Stimulated activated CD4-positive, alpha-beta T cell treated with anti-CD3 and anti-CD28 coated beads, Interleukin-2, amount 100 ng/mL, for 24 hours (primary cell): ENCODE measurements around the gene TBC1D19.
"Not testable (repeated sequence)": the region's sequence is repeated elsewhere in the genome, so short reads cannot be mapped to it uniquely, and the experiment has no call there.

Source experiments
- DNase-seq, 2 donors: peaks; one replicate each; pipeline ENCODE4 v3.0.0-alpha.2; 2020

TBC1D19 gene

DNA sequence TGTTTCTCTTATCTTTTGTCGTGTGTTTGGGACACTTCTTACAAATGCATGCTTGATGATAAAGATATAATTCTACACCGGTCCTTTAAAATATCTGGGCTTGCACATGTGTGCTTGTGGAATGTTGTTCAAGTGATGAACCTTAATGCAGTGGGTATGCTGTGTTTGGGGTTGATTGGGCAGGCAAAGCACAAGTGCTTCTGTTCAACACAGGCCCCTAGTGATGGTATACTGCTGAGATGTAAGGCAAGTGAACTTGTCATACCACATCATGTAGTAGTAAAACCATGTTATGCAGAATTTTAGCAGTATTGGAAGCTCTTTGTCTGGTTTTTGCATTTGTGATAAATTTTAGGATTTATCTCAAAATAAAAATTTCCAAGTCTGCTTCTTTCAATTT is 23.9 kb downstream of the TBC1D19 start:
- no peak for DNase-seq

DNA sequence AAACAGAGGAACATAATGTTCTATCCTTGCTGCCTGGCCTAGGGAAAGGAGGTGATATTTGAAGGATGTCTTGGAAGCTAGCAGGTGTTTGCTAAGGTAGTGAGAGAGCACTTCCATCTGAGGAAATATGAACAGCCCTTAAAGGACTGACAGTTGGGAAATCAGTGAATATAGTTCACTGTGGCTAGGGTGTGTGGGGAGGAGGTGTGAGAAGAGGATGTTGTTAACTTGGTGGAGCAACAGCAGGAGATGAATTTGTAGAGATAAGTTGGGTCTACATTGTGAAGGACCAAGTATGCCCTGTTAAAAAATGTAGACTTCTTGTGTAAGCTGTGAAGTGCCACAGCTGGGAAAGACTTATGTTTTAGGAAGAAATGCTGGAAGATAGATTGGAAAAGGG is 25.5 kb downstream of the TBC1D19 start:
- DNase-seq, result no peak

DNA sequence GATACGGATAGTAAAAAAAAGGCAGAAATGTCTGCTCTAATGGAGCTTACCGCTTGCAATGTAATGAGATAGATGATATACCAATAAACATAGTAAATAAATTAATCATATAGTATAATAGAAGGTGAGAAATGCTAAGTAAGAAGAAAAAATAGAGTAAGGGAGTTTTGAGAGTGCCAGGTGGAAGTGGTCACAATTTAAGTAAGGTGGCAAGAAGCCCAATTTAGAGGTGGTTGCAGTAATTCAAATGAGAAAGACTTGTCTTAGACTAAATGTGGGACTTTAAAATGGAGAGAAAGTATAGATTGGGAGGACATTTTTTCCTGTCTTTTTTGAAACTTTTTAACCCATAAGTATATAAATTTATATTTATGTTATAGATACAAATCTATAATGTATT is 26.0 kb downstream of the TBC1D19 start:
- DNase-seq, result no peak

- no peak for DNase-seq
Observed at GRCh38 chr4:26611372-26611771, 27.5 kb downstream of the TBC1D19 start.

DNA sequence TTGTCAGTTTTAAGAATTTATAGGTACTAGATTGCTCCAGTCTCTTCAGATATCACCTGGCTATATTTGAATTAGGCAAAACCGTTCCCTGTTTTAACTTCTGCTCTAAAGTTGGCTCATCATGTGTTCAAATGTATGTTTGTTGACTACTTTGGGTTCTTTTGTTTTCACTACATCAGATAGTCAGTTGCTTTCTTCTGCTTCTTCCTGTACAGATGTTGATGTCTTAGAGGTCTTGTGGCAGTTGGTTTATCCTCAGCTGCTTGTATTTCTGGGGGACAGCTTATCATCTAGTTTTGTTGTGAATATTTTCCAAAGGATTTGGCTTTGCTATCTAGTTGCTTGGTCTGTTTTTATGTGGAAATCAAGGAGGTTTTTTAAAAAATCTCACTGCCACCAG is 28.0 kb downstream of the TBC1D19 start:
- DNase-seq, result no peak

- DNase-seq, result no peak
Observed at GRCh38 chr4:26613237-26613636, 29.4 kb downstream of the TBC1D19 start.

GRCh38 chr4:26613735-26614134 is 29.9 kb downstream of the TBC1D19 start:
- DNase-seq, result no peak

GRCh38 chr4:26619784-26620183 is 35.9 kb downstream of the TBC1D19 start:
- no peak for DNase-seq

- DNase-seq, result no peak
Observed at GRCh38 chr4:26621366-26621765, 37.5 kb downstream of the TBC1D19 start.

DNA sequence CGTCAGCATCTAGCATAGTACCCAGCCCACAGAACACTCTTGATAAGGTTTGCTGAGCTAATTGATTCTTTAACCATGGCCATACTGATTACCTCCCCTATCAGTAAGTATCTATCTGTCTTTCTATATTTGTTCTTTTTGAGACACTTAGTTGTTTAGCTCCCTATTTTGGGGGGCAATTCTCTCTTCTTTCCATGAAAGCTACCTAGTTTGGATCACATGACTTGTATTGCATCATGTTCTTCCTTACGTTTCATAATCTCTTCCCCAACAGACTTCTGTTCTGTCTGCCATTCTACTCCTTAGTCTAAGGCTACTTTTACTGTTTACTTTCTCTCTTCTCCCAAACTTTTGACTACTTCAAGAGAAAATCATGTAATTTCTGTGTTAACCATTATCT is 39.0 kb downstream of the TBC1D19 start:
- DNase-seq, result no peak

GRCh38 chr4:26626658-26627057 is 42.8 kb downstream of the TBC1D19 start:
- DNase-seq, result not testable (repeated sequence)

DNA sequence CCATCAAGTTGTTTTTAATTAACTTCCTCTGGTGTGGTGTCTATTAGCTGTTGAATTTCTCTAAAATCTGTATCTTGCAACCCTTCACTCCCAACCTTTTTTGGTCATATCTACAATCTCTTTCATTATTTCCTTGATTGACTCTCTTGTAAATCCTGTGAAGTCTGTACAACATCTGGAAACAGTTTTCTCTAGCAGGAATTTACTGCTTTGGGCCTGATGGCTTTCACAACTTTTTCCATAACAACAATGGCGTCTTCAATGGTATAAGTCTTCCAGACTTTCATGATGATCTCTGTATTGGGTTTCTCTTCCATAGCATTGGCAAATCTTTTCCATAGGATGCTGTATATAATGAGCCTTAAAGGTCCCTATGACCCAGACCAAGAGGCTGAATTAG is 49.0 kb downstream of the TBC1D19 start:
- no peak for DNase-seq

- no peak for DNase-seq
Observed at GRCh38 chr4:26634237-26634636, 50.4 kb downstream of the TBC1D19 start.

DNA sequence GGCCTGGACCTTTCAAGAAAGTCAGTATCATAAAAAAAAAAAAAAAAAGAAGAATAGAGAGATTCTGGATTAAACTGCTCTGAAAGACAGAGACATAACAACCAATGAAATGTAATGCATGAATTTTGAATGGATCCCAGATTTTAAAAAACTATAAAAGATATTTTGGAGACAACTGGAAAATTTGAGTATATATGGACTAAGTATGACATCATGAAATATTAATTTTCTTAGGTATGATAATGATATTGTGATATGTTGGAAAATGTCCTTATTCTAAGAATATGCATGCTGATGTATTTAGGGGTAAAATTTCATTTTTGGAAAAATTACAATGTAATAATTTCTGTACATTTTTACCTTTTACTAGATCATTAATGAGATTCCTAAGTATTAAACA is 52.6 kb downstream of the TBC1D19 start:
- no peak for DNase-seq

DNA sequence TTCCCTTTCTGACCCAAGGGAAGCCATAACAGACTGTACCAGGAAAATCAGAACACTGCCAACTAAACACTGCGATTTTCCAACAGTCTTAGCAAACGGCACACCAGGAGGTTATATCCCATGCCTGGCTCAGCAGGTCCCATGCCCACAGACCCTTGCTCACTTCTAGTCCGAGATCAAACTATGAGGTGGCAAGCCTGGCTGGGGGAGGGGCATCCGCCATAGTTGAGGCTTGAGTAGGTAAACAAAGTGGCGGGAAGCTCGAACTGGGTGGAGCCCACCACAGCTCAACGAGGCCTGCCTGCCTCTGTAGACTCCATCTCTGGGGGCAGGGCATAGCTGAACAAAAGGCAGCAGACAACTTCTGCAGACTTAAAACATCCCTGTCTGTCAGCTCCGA is 56.8 kb downstream of the TBC1D19 start:
- not testable (repeated sequence) for DNase-seq

DNA sequence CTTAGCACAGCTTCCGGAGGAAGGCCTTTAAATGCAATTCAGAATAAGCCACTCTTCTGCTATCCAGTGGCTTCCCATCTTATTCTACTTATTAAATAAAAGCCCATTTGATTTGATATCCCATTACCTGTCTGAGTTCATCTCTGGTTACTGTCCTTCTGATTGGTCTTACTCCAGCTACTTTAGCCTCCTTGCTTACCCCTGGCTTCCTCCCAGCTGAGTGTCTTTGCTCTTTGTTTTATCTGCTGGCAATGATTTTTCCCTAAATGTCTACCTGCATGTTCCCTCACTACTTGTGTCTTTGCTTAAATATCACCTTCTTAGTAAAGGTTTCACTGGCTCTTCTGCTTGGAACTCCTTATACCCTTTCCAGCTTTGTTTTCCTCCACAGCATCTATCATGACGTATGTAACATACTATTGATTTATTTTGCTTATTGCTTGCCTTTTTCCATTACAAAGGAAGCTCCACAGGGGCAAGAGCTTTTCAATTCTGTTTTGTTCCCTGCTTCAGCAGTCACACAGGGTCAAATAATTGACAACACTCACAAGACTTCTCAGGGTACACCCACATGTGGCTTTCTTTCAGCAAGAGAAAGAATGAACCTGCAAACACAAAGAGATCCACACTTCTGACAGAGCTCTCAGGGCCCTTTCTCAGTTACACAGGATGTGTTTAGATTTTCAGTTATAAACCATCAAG is 63.8 kb downstream of the TBC1D19 start:
- no peak for DNase-seq

DNA sequence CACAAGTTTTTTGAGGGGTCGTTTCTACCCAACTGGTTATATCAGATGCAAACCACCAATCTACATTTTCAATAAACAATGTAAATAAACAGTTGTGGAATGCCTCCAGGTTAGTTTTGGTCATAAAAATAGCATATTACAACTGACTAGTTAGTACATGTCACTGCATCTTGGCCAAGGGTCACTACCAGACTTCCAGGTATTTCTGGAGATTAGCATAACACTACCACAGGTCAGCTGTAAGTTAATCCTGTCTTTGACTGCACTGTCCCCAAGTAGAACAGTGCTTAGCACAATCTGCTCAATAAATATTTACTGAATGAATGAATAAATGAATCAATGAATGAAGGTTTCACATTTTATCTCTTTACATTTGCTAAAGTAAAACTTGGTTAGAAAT is 64.4 kb downstream of the TBC1D19 start:
- DNase-seq, result no peak

DNA sequence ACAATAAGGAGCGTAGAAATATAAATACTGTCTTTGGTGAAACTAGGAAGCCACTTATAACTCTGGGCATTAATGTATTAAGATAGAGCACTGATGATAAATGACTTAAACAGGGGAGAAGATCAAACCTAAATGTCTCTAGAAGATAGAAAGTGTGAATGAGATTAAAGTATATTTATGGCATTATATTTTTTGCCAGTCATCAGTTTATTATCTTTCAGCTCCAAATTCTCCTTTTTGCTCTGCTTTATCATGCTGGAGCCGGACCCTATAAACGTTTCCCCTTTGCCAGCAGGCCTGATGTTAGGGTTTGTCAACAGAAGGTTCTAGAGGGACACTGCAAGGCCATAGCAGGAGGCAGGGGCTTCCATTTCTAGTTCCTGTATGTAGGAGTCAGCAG is 76.4 kb downstream of the TBC1D19 start:
- DNase-seq, result no peak

DNA sequence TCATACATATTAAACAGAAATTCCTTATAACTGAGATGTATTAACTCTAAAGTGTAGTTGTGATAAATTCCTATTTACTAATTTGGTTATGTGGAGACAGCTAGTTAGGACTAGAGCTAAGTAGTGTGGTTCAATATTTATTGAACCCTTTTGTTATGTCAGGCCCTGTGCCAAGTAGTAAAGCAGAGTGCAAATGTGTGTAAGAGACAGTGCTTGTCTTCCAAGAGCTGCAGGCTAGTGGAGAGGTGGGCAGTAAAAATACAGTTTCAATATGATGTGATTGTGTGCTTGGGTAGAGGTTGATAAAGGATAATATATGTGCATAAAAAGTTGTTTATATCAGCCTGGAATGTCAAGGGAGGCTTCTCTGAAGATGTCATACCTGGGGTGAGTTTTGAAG is 80.0 kb downstream of the TBC1D19 start:
- DNase-seq, result no peak

- no peak for DNase-seq
Observed at GRCh38 chr4:26670903-26671537, 87.1 kb downstream of the TBC1D19 start.

- not testable (repeated sequence) for DNase-seq
Observed at GRCh38 chr4:26679040-26679695, 95.3 kb downstream of the TBC1D19 start.

GRCh38 chr4:26682436-26682835 is 98.6 kb downstream of the TBC1D19 start:
- no peak for DNase-seq

DNA sequence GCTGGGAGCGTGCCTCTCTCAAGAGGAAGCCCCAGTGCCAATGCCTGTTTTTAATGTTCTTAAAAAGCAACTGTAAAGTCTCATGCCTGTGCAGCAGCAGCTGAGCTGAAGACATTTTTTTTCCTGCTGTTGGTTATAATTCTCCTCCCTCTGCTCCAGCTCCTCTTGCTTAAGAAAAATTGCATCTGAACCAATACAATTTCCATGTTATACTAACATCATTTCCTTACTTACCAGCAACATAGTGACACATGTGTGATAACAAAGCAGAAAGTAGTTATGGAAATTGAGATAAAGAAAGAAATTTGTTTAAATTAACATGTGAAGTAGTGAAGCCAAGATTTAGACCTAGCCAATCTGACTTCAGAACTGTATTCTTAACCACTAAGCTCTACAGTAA is 101.4 kb downstream of the TBC1D19 start:
- DNase-seq, result no peak

DNA sequence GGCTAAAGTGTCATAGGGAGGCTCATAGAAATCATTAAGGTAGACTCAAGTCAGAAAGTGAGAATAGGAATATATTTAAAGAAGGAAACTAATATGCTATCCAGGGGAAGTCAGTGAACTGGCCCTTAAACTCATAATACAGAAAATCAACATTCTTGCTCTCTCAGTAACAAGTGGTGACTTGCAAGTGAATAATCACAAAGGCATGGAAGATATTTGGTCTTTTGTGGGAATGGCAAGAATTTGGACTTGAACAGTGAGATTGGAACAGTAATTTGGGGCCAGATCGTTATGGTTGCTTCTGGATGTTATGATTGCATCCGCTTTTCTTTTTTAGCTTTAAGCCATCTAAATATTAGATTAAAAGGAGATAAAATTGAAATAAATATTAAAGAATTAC is 103.8 kb downstream of the TBC1D19 start:
- no peak for DNase-seq
